Osteoblast (primary cell): Measurements from ENCODE around the gene CMPK1. TPM values are rescaled to one million over a fixed set of nuclear protein-coding genes. Genes with fewer than 3 reads are reported as not detected.

Experiments
- DNase-seq: peaks from one replicate; pipeline ENCODE4 v3.0.0; 2011; ENCODE audit warnings: low spot score, mixed read lengths; ENCODE audit not compliant: insufficient read length; ENCODE audit errors: missing footprints
- H2AFZ ChIP-seq: 2 replicates; pipeline ENCODE4 v1.6.0; 2011; ENCODE audit warnings: mild to moderate bottlenecking, low read length
- H3K27ac ChIP-seq: 2 replicates; pipeline ENCODE4 v1.5.1; 2011; ENCODE audit warnings: mild to moderate bottlenecking, low read depth, low read length, moderate library complexity
- H3K27me3 ChIP-seq: 2 replicates; pipeline ENCODE4 v1.6.0; 2012; ENCODE audit warnings: mild to moderate bottlenecking, control low read depth, inconsistent platforms, low read length, moderate library complexity; ENCODE audit not compliant: insufficient read depth
- H3K36me3 ChIP-seq: 2 replicates; pipeline ENCODE4 v1.5.1; 2011; ENCODE audit warnings: mild to moderate bottlenecking, low read length, control low read depth, moderate library complexity; ENCODE audit not compliant: insufficient read depth
- H3K4me1 ChIP-seq: 2 replicates; pipeline ENCODE4 v1.5.1; 2011; ENCODE audit warnings: mild to moderate bottlenecking, low read length, control low read depth, moderate library complexity; ENCODE audit not compliant: insufficient read depth
- H3K4me2 ChIP-seq: 2 replicates; pipeline ENCODE4 v1.6.0; 2011; ENCODE audit warnings: mild to moderate bottlenecking, low read length; ENCODE audit not compliant: insufficient read depth
- H3K4me3 ChIP-seq: fragments of 200-600 bp; sonication (generic); 3 replicates; pipeline ENCODE4 v1.5.1; 2012; ENCODE audit warnings: mild to moderate bottlenecking, low read length, inconsistent platforms; ENCODE audit not compliant: insufficient read depth
- H3K79me2 ChIP-seq: 2 replicates; pipeline ENCODE4 v1.6.0; 2012; ENCODE audit warnings: mild to moderate bottlenecking, low read length, control low read depth, inconsistent platforms; ENCODE audit not compliant: insufficient read depth
- H3K9me3 ChIP-seq: 2 replicates; pipeline ENCODE4 v1.5.1; 2011; ENCODE audit warnings: low read depth, low read length, control low read depth
- H4K20me1 ChIP-seq: 2 replicates; pipeline ENCODE4 v1.6.0; 2012; ENCODE audit warnings: mild to moderate bottlenecking, low read length, control low read depth; ENCODE audit not compliant: insufficient read depth
- total RNA-seq: library from RNA; depleted of rRNA; stranded (reverse); fragments of >200 nt; gene quantifications from 2 replicates; pipeline ENCODE4 v1.2.3, GENCODE V29; 2012
- TF ChIP-seq, protein P1 (sequence below): IDR thresholded peaks from 2 replicates; pipeline ENCODE4 v1.5.1; 2011; ENCODE audit warnings: mild to moderate bottlenecking, low read depth, low read length, moderate library complexity; ENCODE audit errors: extremely low read depth

CMPK1 gene
- total RNA-seq, 1 donor = 111 TPM

- no peak overlapping the region for H2AFZ ChIP-seq
- H3K9me3 ChIP-seq = no peaks in the 10 kb centered on the region
- no peak overlapping the region for H3K4me2 ChIP-seq
- no peaks in the 10 kb centered on the region for H3K27me3 ChIP-seq
- H3K4me3 ChIP-seq = no peak overlapping the region
- no peaks in the 10 kb centered on the region for H3K4me1 ChIP-seq
- TF ChIP-seq, protein P1, sequence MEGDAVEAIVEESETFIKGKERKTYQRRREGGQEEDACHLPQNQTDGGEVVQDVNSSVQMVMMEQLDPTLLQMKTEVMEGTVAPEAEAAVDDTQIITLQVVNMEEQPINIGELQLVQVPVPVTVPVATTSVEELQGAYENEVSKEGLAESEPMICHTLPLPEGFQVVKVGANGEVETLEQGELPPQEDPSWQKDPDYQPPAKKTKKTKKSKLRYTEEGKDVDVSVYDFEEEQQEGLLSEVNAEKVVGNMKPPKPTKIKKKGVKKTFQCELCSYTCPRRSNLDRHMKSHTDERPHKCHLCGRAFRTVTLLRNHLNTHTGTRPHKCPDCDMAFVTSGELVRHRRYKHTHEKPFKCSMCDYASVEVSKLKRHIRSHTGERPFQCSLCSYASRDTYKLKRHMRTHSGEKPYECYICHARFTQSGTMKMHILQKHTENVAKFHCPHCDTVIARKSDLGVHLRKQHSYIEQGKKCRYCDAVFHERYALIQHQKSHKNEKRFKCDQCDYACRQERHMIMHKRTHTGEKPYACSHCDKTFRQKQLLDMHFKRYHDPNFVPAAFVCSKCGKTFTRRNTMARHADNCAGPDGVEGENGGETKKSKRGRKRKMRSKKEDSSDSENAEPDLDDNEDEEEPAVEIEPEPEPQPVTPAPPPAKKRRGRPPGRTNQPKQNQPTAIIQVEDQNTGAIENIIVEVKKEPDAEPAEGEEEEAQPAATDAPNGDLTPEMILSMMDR = no peak
- peaks cover 32% of the 10 kb centered on the region for H3K36me3 ChIP-seq
- no peak overlapping the region for H3K27ac ChIP-seq
- no peaks in the 10 kb centered on the region for H4K20me1 ChIP-seq
- H3K79me2 ChIP-seq = no peaks in the 10 kb centered on the region
- DNase-seq = peak; percentile 45
These were observed 35.4 kb upstream of the CMPK1 start for GRCh38 chr1:47298025-47298699.

- Histone ChIP-seq H3K4me1 (no peaks in the 10 kb centered on the region), H3K27me3 (no peaks in the 10 kb centered on the region), H3K27ac (no peak overlapping the region), H3K9me3 (no peaks in the 10 kb centered on the region), H2AFZ (no peak overlapping the region), H3K79me2 (peaks cover 14% of the 10 kb centered on the region), H3K4me3 (no peak overlapping the region), H3K36me3 (peaks cover 36% of the 10 kb centered on the region), H3K4me2 (no peak overlapping the region), H4K20me1 (no peaks in the 10 kb centered on the region)
- no peak for DNase-seq
- TF ChIP-seq, protein P1 = no peak
These were observed 31.1 kb upstream of the CMPK1 start for GRCh38 chr1:47302472-47302871.

DNA sequence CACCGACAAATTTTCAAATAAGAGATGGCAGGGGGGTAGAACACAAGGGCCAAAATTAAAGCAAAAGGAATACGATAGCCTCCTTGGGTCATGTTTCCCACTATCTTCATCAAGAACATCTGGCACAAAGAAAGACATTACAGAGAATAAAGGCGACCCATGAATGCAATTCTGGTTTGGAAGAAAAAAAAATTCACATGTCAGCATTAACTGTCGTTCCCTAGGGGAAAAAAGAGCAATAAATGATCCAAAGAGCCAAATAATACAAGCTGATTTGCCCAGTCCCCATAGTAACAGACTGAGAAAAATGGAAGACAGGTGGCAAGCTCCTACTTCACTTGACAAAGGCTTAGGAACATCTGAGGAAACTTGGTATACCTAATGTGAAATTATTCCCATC, 24.2 kb upstream of the CMPK1 start:
- Histone ChIP-seq H4K20me1 (no peaks in the 10 kb centered on the region), H3K27ac (no peak overlapping the region), H3K9me3 (no peaks in the 10 kb centered on the region), H3K4me3 (no peak overlapping the region), H3K4me1 (peaks cover 7% of the 10 kb centered on the region), H3K36me3 (peaks cover 14% of the 10 kb centered on the region), H3K4me2 (no peak overlapping the region), H3K79me2 (peaks cover 56% of the 10 kb centered on the region), H3K27me3 (no peaks in the 10 kb centered on the region), H2AFZ (no peak overlapping the region)
- no peak for DNase-seq
- TF ChIP-seq, protein P1 = no peak

DNA sequence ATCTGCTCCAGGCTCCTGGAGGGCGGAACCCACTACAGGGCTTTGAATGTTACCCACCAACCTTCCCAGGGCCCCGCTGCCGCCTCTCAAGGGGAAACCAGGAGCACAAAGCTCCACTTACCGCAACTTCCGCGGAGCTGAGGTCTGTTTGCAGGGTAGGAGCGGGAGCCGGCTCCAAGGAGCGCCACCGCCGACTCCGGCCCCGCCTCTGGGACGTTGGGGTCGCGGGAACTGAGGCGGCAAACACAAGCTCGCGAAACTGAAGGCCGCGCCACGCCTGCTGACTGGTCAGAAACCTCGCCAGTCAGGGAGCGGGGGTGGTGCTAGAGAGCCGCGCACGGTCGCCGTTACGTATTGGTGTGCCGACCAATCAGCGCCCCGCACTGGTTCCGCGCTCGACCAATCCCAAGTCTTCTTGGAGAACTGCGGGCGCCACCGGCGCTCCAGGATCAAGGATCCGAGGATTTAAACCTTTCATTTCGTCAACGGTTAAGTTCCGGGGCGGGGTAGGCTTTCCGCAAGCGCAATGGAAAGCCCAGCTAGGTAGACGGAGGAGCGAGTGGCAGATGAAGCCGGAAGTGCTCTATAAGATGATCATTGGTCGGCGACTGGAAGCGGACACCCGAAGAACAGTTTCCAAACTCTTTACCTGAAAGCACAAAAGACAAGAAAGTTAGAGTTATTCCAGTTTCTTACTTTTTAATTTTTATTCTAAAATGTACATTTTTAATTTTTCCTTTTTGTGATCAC, 19.5 kb upstream of the CMPK1 start, which contains the start of gene STIL:
TSS of gene STIL (minus strand) at position 233 of the 750 bp plus-strand sequence. CDS start 3,828 bp downstream, outside the sequence.
- Histone ChIP-seq H4K20me1 (no peaks in the 10 kb centered on the region), H3K4me1 (peaks cover 20% of the 10 kb centered on the region), H2AFZ (peak within 1 kb of the TSS; percentile 96), H3K27me3 (no peaks in the 10 kb centered on the region), H3K27ac (peak within 1 kb of the TSS; percentile 95), H3K79me2 (peaks cover 41% of the 10 kb centered on the region), H3K4me2 (peak within 1 kb of the TSS; percentile 95), H3K36me3 (peaks cover 10% of the 10 kb centered on the region), H3K9me3 (no peaks in the 10 kb centered on the region), H3K4me3 (peak within 1 kb of the TSS; percentile 89)
- TF ChIP-seq, protein P1 = no peak
- DNase-seq = peak; percentile 98
